K562 (cell line): ENCODE measurements around the gene DNAJC12. TPM values are rescaled to one million over a fixed set of nuclear protein-coding genes. Genes with fewer than 3 reads are reported as not detected.

Source experiments
- CHD2 ChIP-seq: IDR thresholded peaks from 2 replicates; pipeline ENCODE4 v1.6.1; 2011; ENCODE audit warnings: low read depth, low read length
- DDX20 ChIP-seq: fragments of 450-650 bp; IDR thresholded peaks from 2 replicates; pipeline ENCODE4 v1.6.1; 2016; ENCODE audit warnings: missing genetic modification characterization, low read depth, mild to moderate bottlenecking, missing compliant biosample characterization, moderate library complexity
- ELF2 ChIP-seq: fragments of 250-450 bp; sonication (Bioruptor Pico); IDR thresholded peaks from 2 replicates; pipeline ENCODE4 v1.5.0; 2021; ENCODE audit warnings: mild to moderate bottlenecking
- GABPB1 ChIP-seq: sonication (generic); formaldehyde crosslinking; IDR thresholded peaks from 2 replicates; pipeline ENCODE4 v1.8.0; 2022; ENCODE audit warnings: mild to moderate bottlenecking, missing genetic modification reagents
- HEY1 ChIP-seq: fragments of 250-450 bp; sonication (Bioruptor Pico); IDR thresholded peaks from 2 replicates; pipeline ENCODE4 v1.5.0; 2020; ENCODE audit warnings: mild to moderate bottlenecking, moderate library complexity, borderline replicate concordance
- KDM4B ChIP-seq, 2 experiments: fragments of 450-650 bp in 1 of 2; sonication (generic) in 1 of 2; IDR thresholded peaks; 2 replicates each; pipeline ENCODE4 v1.6.1; 2016 to 2017; ENCODE audit warnings: borderline replicate concordance in 2 of 2, antibody characterized with exemption in 1 of 2, low read depth in 1 of 2, mild to moderate bottlenecking in 1 of 2
- L3MBTL2 ChIP-seq: fragments of 450-650 bp; IDR thresholded peaks from 2 replicates; pipeline ENCODE4 v1.6.1; 2016; ENCODE audit warnings: mild to moderate bottlenecking, moderate library complexity
- MEIS2 ChIP-seq: fragments of 450-650 bp; IDR thresholded peaks from 2 replicates; pipeline ENCODE4 v1.6.1; 2014; ENCODE audit warnings: mild to moderate bottlenecking; ENCODE audit not compliant: partially characterized antibody
- PHF21A ChIP-seq: fragments of 450-650 bp; IDR thresholded peaks from 2 replicates; pipeline ENCODE4 v1.6.1; 2017; ENCODE audit warnings: low read depth, borderline replicate concordance
- RBBP5 ChIP-seq: fragments of 200-600 bp; sonication (generic); IDR thresholded peaks from 2 replicates; pipeline ENCODE4 v1.6.1; 2012; ENCODE audit warnings: borderline replicate concordance, mild to moderate bottlenecking, low read length, control low read depth, inconsistent platforms; ENCODE audit not compliant: insufficient read depth, poor library complexity, severe bottlenecking
- SPI1 ChIP-seq: IDR thresholded peaks from 2 replicates; pipeline ENCODE4 v1.6.1; 2011; ENCODE audit warnings: low read depth, low read length, control low read depth, borderline replicate concordance
- STAT5A ChIP-seq: IDR thresholded peaks from 2 replicates; pipeline ENCODE4 v1.6.1; 2012; ENCODE audit warnings: low read length, inconsistent platforms, borderline replicate concordance
- TAF1 ChIP-seq: IDR thresholded peaks from 2 replicates; pipeline ENCODE4 v1.6.1; 2011; ENCODE audit warnings: mild to moderate bottlenecking, low read length, moderate library complexity; ENCODE audit not compliant: insufficient read depth, control insufficient read depth, severe bottlenecking; ENCODE audit errors: extremely low read depth
- ZNF347 ChIP-seq: fragments of 450-650 bp; formaldehyde crosslinking; IDR thresholded peaks from 2 replicates; pipeline ENCODE4 v1.4.0; 2020; ENCODE audit warnings: low read depth, mild to moderate bottlenecking, moderate library complexity
- polyA plus RNA-seq, 8 experiments: library from polyadenylated mRNA; depleted of rRNA in 4 of 8; stranded (reverse) in 5 of 8; unstranded in 3 of 8; fragments of >200 nt; fragmentation: Nextera tagmentation in 2 of 8; fragmentation: Illumina TruSeq in 1 of 8; extraction: Ambion mirVana in 2 of 8; extraction: Trizol in 1 of 8; gene quantifications; 2 replicates each; pipeline versions ENCODE4 v1.2.1 to v1.2.3, GENCODE V29; 2011 to 2014; ENCODE audit warnings: inconsistent platforms in 1 of 8, missing spikeins in 1 of 8
- total RNA-seq, 7 experiments: library from RNA; depleted of rRNA in 6 of 7; stranded (reverse); fragments of >200 nt in 6 of 7; fragmentation: Illumina TruSeq in 2 of 7; extraction: Trizol in 2 of 7; gene quantifications; 2 replicates each; pipeline versions ENCODE4 v1.2.1 to v1.2.3, GENCODE V29; 2011 to 2021; ENCODE audit warnings: low replicate concordance in 1 of 7
- TF ChIP-seq, protein P1 (sequence below), 2 experiments: fragments of 450-650 bp in 1 of 2; IDR thresholded peaks; 2 replicates each; pipeline ENCODE4 v1.6.1; 2011 to 2017; ENCODE audit warnings: low read depth in 2 of 2, antibody characterized with exemption in 1 of 2, borderline replicate concordance in 1 of 2, low read length in 1 of 2, mild to moderate bottlenecking in 1 of 2, mixed read lengths in 1 of 2; ENCODE audit not compliant: control insufficient read depth in 1 of 2
- TF ChIP-seq, protein P2 (sequence below): sonication (generic); IDR thresholded peaks from 2 replicates; pipeline ENCODE4 v1.6.1; 2016
- TF ChIP-seq, protein P3 (sequence below): fragments of 250-450 bp; sonication (Bioruptor Pico); IDR thresholded peaks from 2 replicates; pipeline ENCODE4 v1.8.0; 2021; ENCODE audit warnings: moderate library complexity, mild to moderate bottlenecking, inconsistent platforms
- TF ChIP-seq, protein P4 (sequence below): fragments of 450-650 bp; IDR thresholded peaks from 2 replicates; pipeline ENCODE4 v1.7.1; 2018; ENCODE audit warnings: mild to moderate bottlenecking, low read depth; ENCODE audit not compliant: partially characterized antibody

The DNAJC12 gene
- total and polyA plus RNA-seq, 9 of the 15 experiments (the other 6 are each of a cell fraction or from before 2014, with no cell fraction given), result 7.4 to 95.9 (median 68.5) TPM

DNA sequence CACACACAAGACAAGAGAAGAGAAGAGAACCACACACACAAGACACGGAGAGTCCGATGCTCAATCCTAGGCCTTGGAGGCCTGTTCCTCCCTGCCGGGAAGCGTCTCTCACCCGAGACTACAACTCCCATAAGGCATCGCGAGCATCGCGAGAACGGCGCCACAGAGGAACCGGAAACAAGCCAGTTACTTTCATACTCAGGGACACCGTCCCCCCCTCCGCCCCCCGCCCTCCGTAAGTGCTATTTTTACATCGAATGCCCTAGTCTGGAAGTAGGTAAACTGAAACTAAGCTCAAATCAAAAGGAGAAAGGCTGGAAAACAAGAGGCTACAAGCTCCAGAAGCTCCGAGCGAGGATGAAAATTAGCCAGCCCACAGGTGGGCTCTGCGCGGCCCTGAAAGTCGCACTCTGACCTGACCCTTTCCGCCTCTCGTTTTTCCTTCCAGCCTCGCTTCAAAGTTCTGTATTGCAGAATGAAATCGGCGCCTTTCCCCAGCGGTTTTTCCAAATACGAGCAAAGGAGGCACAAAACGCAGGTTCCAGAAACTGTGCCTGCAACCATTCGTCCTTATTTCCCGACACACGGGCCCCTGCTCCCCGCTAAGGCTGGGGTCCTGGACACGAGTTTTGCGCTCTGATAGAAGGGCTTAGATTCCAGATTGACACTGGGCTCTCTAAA is 11.5 kb upstream of the DNAJC12 start (continued):
- TF ChIP-seq, protein P1, sequence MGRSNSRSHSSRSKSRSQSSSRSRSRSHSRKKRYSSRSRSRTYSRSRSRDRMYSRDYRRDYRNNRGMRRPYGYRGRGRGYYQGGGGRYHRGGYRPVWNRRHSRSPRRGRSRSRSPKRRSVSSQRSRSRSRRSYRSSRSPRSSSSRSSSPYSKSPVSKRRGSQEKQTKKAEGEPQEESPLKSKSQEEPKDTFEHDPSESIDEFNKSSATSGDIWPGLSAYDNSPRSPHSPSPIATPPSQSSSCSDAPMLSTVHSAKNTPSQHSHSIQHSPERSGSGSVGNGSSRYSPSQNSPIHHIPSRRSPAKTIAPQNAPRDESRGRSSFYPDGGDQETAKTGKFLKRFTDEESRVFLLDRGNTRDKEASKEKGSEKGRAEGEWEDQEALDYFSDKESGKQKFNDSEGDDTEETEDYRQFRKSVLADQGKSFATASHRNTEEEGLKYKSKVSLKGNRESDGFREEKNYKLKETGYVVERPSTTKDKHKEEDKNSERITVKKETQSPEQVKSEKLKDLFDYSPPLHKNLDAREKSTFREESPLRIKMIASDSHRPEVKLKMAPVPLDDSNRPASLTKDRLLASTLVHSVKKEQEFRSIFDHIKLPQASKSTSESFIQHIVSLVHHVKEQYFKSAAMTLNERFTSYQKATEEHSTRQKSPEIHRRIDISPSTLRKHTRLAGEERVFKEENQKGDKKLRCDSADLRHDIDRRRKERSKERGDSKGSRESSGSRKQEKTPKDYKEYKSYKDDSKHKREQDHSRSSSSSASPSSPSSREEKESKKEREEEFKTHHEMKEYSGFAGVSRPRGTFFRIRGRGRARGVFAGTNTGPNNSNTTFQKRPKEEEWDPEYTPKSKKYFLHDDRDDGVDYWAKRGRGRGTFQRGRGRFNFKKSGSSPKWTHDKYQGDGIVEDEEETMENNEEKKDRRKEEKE (IDR thresholded peaks at IDR 0.05; ENCODE audit: borderline replicate concordance in 1 of 2, control insufficient read depth in 1 of 2, low read depth in 2 of 2, low read length in 1 of 2), result 0 out of 4 replicates have a peak, but pooled peaks of 1 of the 2 experiments have one; percentile 17
- peak in 1 of 2 experiments; percentile 93; a peak in 2 of 4 replicates for TF ChIP-seq KDM4B (IDR thresholded peaks at IDR 0.05; ENCODE audit: borderline replicate concordance in 2 of 2, low read depth in 1 of 2)
- TF ChIP-seq HEY1, result no peak
- no peak for TF ChIP-seq ZNF347 (CRISPR knock-in tag)
- TF ChIP-seq, protein P2, sequence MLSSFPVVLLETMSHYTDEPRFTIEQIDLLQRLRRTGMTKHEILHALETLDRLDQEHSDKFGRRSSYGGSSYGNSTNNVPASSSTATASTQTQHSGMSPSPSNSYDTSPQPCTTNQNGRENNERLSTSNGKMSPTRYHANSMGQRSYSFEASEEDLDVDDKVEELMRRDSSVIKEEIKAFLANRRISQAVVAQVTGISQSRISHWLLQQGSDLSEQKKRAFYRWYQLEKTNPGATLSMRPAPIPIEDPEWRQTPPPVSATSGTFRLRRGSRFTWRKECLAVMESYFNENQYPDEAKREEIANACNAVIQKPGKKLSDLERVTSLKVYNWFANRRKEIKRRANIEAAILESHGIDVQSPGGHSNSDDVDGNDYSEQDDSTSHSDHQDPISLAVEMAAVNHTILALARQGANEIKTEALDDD, result peak; percentile 84; the same call in 1 of the 2 replicates
- peak; percentile 30 for TF ChIP-seq RBBP5
- no peak for TF ChIP-seq MEIS2
- TF ChIP-seq PHF21A, result no peak
- peak; percentile 86 for TF ChIP-seq SPI1
- TF ChIP-seq CHD2, result peak; percentile 99
- peak; percentile 92 for TF ChIP-seq GABPB1 (CRISPR knock-in tag)
- TF ChIP-seq L3MBTL2, result peak; percentile 45
- TF ChIP-seq, protein P3, sequence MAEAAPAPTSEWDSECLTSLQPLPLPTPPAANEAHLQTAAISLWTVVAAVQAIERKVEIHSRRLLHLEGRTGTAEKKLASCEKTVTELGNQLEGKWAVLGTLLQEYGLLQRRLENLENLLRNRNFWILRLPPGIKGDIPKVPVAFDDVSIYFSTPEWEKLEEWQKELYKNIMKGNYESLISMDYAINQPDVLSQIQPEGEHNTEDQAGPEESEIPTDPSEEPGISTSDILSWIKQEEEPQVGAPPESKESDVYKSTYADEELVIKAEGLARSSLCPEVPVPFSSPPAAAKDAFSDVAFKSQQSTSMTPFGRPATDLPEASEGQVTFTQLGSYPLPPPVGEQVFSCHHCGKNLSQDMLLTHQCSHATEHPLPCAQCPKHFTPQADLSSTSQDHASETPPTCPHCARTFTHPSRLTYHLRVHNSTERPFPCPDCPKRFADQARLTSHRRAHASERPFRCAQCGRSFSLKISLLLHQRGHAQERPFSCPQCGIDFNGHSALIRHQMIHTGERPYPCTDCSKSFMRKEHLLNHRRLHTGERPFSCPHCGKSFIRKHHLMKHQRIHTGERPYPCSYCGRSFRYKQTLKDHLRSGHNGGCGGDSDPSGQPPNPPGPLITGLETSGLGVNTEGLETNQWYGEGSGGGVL, result no peak
- TF ChIP-seq, protein P4, sequence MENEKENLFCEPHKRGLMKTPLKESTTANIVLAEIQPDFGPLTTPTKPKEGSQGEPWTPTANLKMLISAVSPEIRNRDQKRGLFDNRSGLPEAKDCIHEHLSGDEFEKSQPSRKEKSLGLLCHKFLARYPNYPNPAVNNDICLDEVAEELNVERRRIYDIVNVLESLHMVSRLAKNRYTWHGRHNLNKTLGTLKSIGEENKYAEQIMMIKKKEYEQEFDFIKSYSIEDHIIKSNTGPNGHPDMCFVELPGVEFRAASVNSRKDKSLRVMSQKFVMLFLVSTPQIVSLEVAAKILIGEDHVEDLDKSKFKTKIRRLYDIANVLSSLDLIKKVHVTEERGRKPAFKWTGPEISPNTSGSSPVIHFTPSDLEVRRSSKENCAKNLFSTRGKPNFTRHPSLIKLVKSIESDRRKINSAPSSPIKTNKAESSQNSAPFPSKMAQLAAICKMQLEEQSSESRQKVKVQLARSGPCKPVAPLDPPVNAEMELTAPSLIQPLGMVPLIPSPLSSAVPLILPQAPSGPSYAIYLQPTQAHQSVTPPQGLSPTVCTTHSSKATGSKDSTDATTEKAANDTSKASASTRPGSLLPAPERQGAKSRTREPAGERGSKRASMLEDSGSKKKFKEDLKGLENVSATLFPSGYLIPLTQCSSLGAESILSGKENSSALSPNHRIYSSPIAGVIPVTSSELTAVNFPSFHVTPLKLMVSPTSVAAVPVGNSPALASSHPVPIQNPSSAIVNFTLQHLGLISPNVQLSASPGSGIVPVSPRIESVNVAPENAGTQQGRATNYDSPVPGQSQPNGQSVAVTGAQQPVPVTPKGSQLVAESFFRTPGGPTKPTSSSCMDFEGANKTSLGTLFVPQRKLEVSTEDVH, result peak; percentile 35
- peak; percentile 35; the same call in 1 of the 2 replicates for TF ChIP-seq STAT5A
- TF ChIP-seq DDX20 (tag), result no peak
- TF ChIP-seq TAF1, result peak; percentile 78
- peak; percentile 88 for TF ChIP-seq ELF2 (CRISPR knock-in tag)
